Umbilical cord (tissue), 2 donors: ENCODE measurements around the gene POU2F2. TPM values are rescaled to one million over a fixed set of nuclear protein-coding genes. Genes with fewer than 3 reads are reported as not detected.

ENCODE experiments used
- DNase-seq: peaks from one replicate; pipeline ENCODE4 v3.0.0-alpha.2; 2015; ENCODE audit warnings: low spot score
- total RNA-seq: library from RNA; depleted of rRNA; stranded (reverse); fragments of >200 nt; gene quantifications from one replicate; pipeline ENCODE4 v1.2.3, GENCODE V29; 2014; ENCODE audit warnings: low replicate concordance; ENCODE audit not compliant: insufficient read depth

Gene POU2F2
- total RNA-seq, 1 donor from 2014 or later, result 2.9 TPM

DNA sequence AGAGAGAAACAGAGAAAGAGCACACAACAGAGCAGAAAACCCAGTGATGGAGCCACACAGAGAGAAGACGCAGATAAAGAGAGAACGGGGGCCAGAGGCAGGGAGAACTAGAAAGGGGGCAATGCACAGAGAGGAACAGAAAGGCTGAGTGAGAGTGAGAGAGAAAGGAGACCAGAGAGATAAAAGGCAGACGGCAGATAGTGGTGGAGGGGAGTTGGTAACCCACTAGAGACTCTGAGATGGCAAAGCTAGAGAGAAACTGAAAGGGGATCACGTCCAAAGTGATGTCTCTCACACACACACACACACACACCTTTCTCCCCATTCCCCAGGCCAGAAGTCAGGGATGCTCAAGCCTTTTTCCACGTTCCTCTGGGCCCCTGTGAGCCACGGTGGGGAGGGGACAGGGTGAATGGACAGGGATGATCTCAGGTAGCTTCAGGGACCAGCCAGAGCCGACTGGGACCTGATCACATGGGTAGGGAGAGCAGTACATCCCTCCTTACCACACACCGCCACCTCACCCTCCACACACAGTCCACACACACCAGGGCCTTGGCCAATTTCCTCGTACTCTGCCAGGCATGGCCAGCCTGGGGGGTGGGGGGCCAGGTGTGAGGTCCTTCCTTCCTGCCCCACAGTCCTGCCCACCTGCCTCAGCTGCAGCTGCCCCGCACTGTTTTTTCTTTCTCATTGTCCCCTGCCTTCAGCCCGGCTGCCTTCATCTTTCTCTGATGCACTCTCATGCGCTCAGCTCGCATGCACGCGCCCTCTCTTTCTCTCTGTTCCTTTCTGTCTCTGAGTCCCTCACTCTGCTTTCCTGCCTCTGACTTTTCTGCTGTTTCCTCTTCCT, 22.5 kb upstream of the POU2F2 start:
- no peak for DNase-seq

DNA sequence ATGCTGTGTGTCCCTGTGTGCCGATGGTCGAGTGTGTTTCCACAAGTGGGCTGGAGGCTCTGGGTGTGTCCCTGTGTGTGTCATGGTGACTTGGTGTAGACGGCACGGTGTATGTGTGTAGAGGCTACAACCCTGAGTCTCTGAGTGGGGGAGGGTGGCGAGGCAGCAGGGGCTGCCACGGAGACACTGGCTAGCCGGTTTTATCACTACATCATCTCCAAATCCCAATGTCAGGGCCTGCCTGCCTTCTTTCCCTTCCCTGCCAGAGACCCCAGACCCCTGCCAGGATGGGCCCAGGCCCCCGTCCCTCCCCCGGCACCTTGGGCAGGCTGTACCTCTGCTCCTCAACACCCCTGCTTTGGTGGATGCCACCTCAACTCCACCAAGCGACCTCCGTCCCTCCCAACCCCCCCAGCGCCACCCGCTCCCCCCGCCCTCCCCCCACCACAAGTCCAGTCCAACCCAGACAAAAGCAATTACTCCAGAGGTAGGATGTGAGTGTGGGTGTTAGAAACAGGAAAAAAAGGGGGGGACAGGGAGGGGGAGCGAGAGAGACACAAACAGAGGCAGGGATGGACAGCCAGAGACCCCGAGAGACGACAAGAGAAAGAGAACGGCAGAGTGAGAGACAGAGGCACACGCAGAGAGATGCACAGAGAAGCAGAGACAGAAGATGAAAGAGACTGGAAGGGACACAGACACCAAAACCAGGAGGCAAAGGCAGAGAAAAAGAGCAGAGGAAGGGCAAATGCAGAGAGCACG, 21.6 kb upstream of the POU2F2 start:
- DNase-seq, result no peak

DNA sequence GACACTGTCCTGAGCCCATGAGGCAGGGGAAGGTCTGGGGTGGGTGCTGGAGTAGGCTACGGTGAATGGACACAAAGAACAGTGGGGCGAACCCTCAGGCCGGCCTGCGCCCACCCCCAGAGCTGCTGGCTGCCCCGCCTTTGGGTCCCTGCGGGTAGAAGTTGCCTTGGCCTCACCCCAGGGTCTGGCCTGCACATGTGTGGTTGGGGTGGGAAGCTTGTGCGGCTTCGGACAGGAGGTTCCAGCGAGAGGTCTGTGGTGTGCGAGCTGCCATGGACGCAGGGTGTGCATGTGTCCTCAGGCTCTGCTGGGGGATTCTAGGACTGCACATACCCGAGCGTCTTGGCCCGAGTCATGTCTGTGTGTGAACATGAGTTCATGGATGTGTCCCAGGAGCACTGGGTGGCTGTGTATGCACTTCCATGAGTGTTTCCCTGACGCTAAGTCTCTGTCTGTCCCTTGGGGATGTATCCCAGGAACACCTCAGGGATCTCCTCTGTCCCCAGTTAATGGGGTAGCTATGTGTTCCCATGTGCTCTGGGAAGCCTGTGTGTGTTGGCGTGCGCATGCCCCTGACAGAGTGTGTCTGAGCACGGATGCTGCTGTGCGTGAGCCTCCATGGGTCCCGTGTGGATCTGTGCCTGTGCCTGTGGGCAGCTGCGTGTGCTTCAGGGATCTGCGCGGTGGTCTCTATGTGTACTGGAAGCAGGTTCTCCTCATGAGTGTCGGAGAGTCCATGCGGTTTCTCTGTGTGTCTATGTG, 20.8 kb upstream of the POU2F2 start:
- no peak for DNase-seq

DNA sequence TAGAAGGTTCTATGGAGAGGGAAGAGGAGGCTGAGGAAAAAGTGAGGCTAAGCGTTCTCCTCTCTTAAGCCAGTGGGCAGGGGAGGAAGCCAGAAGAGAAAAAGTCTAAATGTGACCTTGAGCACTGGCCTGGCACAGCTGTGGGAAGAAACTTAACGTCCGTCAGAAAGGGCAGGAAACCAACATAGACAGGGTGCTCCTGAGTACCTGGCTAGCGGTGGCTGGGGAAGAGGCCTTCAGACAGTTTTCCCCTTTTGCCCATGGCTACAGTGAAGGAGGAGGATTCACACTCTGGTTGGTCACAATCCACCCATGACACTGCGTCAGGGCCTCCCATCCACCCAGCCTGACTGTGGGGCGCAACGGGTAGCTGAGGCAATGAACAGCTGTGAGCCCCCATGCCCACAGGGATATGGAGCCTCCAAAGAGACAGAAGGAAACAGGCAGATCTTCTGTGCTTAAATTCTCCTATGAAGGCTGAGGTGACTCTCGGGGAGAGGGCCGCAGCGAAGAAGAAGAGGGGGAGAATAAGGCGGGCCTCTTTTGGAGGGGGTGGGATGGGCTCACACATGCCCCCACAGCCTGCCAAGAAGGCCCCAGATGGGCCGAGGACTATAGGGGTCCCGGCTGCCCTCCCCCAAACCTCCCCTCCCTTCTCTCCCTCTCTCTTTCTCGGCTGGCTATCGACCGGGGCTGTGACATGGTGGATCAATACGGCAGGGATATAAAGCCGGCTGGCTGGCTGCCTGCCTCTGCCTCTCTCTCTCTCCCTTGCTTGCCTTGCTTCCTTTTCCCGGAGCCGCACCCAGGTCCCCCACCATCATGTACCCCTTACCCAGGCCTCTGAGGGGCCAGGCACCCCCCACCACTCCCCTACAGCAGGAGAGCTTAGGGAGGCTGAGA, 19.8 kb upstream of the POU2F2 start:
- no peak for DNase-seq

DNA sequence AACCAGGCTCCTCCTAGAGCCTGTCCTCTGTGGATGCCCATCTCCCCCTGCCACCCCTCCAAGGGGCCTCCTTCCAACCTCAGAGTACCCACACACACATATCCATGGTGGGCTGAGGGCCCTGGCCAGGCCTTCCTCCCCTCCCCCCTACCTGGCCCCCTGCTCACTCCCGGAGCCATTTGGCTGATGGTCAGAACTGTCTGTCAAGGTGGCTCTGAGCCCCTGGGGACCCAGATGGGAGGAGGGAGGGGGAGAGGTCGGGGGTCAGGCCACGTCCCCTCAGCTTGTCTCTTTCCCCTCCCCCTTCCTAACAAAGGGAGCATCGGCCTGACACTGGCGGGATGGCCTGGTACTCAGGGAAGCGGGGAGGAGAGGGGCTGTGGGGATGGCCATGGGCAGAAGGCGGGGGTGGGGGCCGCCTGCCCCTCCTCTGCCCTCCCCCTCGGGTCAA, 18.7 kb upstream of the POU2F2 start:
- DNase-seq, result no peak

DNA sequence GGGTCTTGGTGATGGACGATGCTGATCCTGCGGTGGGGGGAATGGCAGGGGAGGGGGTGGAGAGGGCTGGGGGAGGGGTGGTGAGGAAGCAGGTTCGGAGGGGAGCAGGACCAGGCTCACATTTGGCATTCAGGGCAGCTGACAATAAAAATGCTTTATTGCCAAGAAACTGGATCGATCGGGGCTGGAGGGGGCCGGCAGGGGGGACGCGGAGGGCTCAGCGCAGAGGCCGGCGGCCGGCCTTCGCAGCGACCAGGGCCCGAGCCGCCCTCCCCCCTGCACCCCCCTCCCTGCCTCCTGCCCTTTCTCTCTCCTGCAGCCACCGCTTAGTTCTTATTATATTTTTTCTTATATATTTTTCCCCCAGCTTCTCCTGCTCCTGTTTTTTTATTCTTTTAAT, 18.1 kb upstream of the POU2F2 start:
- DNase-seq, result no peak

DNA sequence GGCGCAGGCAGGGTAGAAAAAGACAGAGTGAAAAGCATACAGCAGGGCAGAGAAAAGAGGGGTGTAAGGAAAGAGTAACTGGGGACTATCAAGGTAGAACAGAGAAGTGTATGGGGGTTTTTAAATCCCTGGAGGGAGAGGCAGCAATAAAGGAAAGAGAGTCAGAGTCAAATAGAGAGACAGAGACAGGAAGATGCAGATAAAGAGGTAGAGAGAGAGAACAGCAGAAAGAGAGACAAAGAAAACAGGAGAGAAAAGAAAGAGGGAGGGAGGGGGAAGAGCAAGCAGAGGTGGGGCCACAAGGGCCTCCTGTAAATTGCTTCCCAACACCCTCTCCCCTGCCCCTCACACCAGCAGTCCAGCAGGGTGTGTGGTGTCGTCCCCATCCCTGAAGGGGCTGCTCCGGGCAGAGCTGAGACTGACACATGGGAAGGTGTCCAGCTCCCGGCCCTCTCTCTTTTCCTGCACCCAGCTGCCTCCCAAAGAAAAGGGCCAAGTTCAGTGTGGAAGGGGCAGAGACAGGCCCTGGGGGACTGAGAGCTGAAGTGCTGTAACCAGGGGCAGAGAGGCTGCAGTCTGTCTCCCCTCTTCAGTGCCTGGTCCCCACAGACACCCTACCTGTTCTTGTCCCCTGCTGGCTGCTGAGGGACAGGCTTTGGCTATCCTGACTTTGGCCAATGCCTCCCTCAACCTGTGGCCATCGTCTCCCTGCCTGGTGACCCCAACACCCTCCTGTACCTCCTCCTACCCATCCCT, 17.4 kb upstream of the POU2F2 start:
- no peak for DNase-seq

DNA sequence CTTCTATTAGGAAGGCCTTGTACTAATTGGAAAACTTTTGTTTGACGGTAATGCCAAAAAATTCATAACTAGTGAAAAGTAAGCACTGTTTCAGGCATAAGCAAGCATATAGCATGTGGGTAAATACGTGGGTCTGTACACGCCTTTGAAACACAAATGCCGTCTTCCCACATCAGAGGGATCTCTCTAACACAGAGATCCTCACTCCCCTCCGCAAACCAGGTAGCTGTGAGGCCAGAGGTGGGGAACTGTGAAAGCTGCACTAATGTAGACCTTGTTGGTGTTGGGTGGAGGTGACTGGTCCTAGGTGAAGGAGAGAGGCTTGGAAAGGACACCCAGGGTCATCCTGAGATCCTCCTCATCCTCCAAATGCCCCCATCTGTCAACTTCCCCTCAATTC, 16.0 kb upstream of the POU2F2 start:
- no peak for DNase-seq

DNA sequence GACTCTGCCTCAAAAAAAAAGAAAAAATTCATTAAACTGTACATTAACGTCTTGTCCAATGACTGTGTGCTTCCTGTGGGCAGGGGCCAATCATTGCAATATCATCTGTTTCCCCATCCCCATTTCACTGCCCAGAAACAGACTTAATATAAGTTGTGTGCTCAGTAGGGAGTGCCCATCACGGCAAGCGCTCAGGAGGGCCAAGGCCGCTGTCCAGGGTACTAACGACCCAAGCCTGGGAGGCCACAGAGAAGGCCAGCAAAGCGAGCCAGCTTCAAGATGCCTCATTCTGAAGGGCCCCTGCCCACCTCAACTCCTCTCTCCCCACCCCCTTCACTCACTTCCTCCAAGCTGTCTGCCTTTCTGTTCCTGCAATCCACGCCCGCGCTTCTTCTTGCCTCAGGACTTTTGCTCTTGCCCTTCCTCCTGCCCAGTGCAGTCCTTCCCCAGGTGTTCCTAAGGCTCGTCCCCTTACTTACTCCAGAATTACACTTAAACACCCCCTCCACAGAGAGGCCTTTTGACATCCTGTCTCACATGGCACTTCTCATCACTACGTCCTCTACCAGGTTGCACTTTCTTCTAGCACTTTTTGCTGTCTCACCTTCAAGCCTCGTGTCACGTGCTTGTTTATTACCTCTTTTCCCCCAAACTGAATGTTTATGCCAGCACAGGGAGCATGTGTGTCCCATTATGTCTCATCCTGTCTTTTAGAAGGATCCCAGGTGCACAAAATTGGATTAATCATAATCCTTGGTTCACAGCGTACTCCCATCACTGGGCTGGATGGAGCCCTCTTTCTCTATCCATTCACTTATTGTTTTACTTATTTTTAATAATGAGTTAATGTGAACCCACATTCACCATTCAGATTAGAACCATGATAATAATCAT, 11.3 kb upstream of the POU2F2 start:
- peak; percentile 27 for DNase-seq

DNA sequence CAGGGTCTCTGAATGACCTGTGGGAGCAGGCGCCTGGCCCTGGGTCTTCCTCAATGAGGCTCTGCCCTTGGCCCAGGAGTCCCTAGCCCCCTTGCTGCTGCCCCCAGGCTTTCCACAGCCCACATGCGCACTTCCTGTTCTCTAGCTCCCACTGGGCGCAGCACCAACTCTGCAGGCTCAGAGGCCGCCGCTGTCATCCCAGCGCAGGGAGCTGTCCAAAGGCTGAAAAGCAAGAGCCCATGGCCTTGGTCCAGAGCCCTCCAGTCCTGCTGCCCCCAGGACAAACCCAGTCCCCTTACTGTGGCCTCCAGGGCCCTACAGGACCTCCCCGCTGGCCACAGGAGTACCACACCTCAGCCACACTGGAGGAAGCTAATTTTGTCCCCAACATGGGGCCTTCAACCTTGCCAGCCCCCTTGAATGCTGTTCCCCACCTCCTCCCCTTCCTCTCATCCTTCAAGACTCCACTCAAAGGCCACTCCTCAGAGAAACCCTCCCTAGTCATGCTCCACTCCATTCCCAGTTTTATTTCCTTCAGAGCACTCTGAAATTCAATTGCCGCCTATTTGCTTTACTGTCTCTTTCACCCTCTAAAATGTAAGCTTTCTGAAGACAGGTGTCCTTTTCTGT, 8.0 kb upstream of the POU2F2 start:
- peak; percentile 78 for DNase-seq

DNA sequence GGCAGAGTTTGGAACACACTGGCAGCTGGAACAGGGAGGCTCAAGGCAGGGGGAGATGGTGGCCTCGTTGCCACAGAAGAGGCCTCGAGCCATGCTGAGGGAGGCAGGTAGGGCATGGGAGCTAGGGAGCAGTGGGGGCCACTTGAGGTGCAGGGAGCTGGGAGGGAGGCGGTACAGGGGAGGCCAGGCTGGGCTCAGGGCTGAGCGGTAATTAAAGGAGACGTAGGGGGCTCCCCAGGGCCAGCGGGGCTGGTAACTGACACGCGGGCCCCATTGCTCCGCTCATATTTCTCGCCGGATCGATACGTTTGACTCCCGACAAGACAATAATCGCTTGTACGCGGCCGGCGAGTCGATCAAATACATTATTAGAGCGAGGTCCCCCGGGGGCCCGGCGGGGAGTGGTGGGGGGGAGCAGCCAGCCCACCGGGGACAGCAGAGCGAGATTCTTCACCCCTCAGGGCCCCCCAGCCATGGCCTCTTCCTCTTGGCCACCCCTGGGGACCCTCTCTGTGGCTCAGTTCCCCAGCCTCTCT, 2.4 kb upstream of the POU2F2 start:
- DNase-seq, result no peak

DNA sequence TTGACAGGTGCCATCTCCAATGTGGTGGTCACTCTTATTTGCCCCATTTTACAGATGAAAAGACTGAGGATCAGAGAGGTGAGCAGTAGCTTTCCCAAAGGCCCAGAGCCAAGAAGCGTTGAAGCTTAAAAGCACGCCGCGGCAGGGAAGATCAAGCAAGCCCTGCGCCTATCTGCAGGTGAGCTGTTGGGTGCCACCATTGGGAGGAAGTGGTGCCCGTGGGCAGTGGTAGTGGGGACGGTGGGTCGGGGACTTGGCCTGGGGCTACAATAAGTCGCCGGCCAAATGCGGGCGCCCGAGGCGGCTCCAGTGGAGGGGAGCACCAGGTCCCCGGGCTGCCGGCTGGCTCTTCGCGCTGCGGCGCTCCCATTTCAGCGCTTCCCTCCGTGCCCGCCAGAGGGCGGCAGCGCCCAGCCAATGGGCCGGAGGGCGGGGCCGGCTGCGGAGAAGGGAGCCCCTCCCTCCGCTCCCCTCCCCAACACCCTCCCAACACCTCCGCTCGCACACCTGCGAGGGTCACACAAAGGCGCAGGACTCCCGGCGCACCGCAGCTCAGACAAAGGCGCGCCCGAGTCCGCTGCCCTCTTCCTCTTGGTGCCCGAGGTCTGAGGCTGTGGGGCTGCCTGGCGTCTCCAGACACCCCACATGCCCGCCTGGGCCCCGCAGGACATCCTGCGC, 744 bp upstream of the POU2F2 start:
- DNase-seq, result peak; percentile 37

DNA sequence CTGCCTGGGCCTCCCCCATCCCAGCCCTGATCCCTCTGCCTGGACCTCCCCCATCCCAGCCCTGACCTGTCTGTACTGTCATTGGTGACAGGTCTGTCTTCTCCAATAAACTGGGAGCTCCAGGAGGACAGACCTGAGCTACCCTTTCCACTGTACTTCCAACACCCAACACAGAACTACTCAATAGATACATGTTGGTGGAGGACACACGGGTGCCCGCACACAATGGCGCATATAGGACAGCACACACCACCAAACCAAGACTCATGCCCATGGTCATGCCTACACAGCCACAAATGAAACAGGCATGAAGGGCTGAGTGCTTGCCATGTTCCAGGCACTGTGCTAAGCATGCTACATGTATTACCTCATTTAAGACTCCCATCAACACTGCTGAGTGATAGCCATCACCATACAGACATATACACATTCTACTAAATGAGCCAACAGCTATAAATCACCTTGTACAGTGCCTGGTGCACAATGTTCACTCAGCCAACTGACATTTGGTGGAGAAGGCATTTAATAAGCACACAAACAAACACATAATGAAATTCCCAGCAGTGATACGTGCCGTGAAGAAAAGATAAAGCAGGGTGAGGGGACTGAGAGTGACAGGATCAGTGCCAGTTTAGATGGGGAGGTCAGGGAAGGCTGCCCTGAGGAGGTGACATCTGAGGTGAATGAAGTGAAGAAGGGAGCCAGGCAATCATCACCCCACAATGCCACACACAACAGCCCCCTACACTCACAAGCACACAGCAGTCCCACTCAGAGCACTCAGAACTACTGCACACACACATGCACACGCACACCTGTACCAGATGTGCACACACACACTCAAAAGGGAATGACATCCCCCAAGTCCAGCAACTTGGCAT, 857 bp downstream of the POU2F2 start:
- no peak for DNase-seq

DNA sequence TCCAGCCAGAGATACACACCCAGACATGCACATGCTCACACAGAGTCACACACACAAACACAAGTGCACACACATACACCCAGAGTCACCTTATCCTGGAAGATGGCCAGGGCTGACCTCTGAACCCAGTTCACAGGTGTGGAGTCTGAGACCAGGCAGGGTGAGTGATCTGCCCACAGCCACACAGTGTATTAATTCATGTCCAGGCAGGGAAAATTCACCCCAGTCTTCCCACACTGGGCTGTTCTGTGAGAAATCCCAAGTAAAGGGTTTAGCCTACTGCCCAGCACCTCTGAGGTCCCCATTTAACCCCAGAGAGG, 2.0 kb downstream of the POU2F2 start:
- DNase-seq, result no peak

DNA sequence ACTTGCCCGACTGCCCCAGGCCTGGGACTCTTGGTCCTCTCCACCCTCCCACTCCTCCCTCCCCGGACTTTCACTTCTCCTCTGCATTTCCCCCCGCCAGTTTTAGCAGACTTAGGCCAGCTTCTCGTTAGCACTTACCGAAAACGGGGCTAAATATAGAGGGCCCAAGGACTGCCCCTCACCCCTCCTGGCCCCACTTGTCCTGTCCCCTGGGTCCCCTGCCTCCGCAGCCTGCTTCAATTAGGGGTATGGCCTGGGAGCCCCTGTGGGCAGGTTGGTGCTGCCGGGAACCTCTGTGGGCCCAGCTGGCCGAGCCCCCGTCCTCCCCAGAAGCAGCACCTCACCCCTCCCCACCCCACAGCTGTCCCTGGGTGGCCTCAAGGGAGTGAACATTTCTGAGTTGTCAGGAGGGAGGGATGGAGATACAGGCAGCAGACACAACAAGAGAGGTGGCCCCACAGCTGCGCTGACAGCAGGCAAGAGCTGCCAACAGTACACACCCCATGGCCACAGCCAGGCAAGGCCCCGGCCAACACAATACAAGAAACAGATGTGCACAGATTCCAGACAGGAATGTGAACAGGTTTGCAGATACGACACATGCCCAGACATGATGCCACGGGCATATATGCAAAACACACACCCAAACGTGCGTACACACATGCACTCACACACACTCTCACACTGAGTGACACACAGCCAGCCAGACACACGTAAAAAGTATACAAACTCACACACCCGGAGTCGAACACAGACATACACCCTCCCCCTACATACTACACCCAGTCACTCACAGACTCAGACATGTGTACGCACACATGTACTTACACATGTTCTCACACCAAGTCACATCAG, 2.6 kb downstream of the POU2F2 start:
- peak; percentile 78 for DNase-seq

DNA sequence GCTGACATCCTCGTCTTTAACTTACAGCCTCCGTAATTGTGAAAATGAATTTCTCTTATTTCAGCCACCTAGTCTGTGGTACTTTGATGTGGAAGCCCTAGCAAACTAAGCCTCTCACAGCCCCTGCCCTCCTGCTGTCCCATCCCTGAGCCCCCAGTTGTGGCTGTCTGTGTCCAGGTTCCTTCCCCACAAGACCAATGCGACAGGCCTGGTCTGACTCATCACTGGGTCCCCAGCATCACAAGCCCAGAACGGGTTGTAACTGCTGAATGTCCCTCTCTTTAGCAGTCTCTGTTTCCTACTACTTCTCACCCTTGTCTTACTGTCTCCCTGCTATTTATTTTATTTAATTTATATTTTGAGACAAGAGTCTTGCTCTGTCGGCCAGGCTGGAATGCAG, 5.7 kb downstream of the POU2F2 start:
- DNase-seq, result no peak
